Coronary artery (tissue), 2 donors: ENCODE results near the gene SLC4A3.
"Not testable (repeated sequence)": the region's sequence is repeated elsewhere in the genome, so short reads cannot be mapped to it uniquely, and the experiment has no call there.

Experiments
- DNase-seq: peaks from one replicate; pipeline ENCODE4 v3.0.0-alpha.2; 2017; ENCODE audit warnings: low spot score
- H3K27ac ChIP-seq, 2 donors: fragments of 200-600 bp; sonication (generic); one replicate each; pipeline ENCODE4 v1.5.1; 2016 to 2019
- H3K4me3 ChIP-seq: fragments of 200-600 bp; sonication (generic); 2 replicates; pipeline ENCODE4 v1.5.1; 2016; ENCODE audit warnings: mild to moderate bottlenecking, moderate library complexity
- CTCF ChIP-seq: fragments of 200-600 bp; sonication (generic); IDR thresholded peaks from one replicate; pipeline ENCODE4 v1.5.1; 2019; ENCODE audit warnings: antibody characterized with exemption

SLC4A3 gene

GRCh38 chr2:219672406-219672805 is 45.0 kb downstream of the SLC4A3 start:
- DNase-seq, result no peak
- H3K4me3 ChIP-seq, result no peak overlapping the region
- no peak overlapping the region for H3K27ac ChIP-seq
- TF ChIP-seq CTCF, result no peak

GRCh38 chr2:219675221-219675620 is 47.8 kb downstream of the SLC4A3 start:
- no peak overlapping the region for H3K27ac ChIP-seq
- no peak for TF ChIP-seq CTCF

GRCh38 chr2:219676586-219676985 is 49.2 kb downstream of the SLC4A3 start:
- H3K4me3 ChIP-seq, result no peak overlapping the region
- no peak for DNase-seq
- H3K27ac ChIP-seq, result no peak overlapping the region
- TF ChIP-seq CTCF, result no peak

More at GRCh38 chr2:219675221-219675620, 47.8 kb downstream of the SLC4A3 start:
- H3K4me3 ChIP-seq, result no peak overlapping the region
- no peak for DNase-seq

- H3K27ac ChIP-seq, result no peak overlapping the region
- H3K4me3 ChIP-seq, result no peak overlapping the region
- DNase-seq, result no peak
- no peak for TF ChIP-seq CTCF
Measured at GRCh38 chr2:219679041-219679440, 51.6 kb downstream of the SLC4A3 start.

- H3K4me3 ChIP-seq, result no peak overlapping the region
- no peak for TF ChIP-seq CTCF
- H3K27ac ChIP-seq, result no peak overlapping the region
- no peak for DNase-seq
Measured at GRCh38 chr2:219679571-219679970, 52.1 kb downstream of the SLC4A3 start.

- no peak for DNase-seq
- no peak for TF ChIP-seq CTCF
- H3K4me3 ChIP-seq, result no peak overlapping the region
- H3K27ac ChIP-seq, result no peak overlapping the region
Measured at GRCh38 chr2:219680958-219681693, 53.7 kb downstream of the SLC4A3 start.

- DNase-seq, result no peak
- Histone ChIP-seq H3K27ac (peak overlapping the region in 1 of 2 donors; percentile 18), H3K4me3 (no peak overlapping the region)
- TF ChIP-seq CTCF, result no peak
Measured at GRCh38 chr2:219681694-219682300, 54.4 kb downstream of the SLC4A3 start.

- not testable (repeated sequence) for DNase-seq, H3K4me3 ChIP-seq, H3K27ac ChIP-seq
Measured at GRCh38 chr2:219683474-219683873, 56.0 kb downstream of the SLC4A3 start.
